Measurements from ENCODE around the gene PRKCA. TPM values are rescaled to one million over a fixed set of nuclear protein-coding genes. Genes with fewer than 3 reads are reported as not detected.

PRKCA gene
- total RNA-seq, 1 experiment from 2014 or later, result 29.6 TPM

DNA sequence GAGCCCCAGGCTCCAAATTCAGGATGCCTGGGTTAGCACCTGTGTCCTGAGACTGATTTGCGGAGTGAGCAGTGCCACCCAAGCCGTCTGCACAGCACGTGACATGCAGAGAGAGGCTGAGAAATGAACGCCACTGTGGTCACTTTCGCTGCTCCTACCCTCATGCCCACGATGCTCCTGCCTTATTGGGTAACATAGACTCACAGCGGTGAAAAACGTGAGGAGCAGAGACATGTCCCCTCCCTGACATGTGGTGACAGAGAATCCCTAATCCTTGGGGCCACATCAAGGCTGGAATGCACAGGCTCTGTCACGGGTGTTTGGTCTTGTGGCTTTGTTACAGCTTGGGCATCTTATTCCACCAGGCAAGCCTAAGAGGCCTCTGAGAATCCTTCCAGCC is 480.4 kb downstream of the PRKCA start:
- H3K36me3 Mint-ChIP-seq (ENCODE audit: insufficient read depth, unreplicated experiment), result peaks cover 7% of the 10 kb centered on the region
- intact Hi-C loops (cut with micrococcal nuclease; ENCODE audit: unreplicated experiment), result no loop called here

DNA sequence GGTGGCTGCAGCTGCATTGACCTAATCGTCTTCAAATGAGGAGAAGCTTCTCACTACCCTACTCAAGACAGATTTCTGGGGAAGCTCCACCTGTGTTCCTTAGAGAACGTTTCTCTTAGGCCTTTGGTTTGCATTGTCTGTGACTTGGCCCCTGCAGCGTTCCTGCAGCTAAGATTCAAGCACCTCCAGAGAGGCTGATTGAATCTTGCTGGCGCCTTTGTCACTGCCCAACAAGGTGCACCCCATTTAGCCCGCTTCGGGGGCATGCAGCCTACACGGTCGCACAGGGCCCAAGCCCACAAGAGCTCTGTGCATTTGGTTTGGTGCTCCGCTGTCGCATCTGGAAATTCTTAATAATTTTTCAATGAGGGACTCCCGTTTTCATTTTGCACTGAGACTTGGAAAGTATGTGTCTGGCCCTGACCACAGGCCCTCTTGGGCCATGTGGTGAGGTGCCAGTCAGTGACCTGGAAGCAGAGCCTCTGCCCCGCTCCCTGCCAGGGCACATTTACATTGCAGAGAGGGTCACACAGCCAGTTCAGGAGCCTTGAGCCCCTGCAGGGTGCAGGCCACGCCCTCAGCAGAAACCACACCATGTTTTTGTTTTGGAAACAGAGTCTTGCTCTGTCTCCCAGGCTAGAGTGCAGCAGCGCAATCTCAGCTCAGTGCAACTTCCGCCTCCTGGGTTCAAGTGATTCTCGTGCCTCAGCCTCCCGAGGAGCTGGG is 481.4 kb downstream of the PRKCA start:
- Mint-ChIP-seq H3K9me3 (ENCODE audit: unreplicated experiment) (no peaks in the 10 kb centered on the region), H3K36me3 (ENCODE audit: insufficient read depth, unreplicated experiment) (peaks cover 7% of the 10 kb centered on the region), H3K27ac (ENCODE audit: unreplicated experiment) (no peak overlapping the region), H3K27me3 (ENCODE audit: insufficient read depth, unreplicated experiment) (no peaks in the 10 kb centered on the region), H3K4me3 (ENCODE audit: unreplicated experiment) (no peak overlapping the region), H3K4me1 (ENCODE audit: low read depth, unreplicated experiment) (no peaks in the 10 kb centered on the region)
- Histone ChIP-seq H3K4me3 (ENCODE audit: low read depth, low read length) (no peak overlapping the region), H3K27me3 (replicated peaks; ENCODE audit: control insufficient read depth, insufficient read depth, low read length) (no peaks in the 10 kb centered on the region), H3K4me1 (no peaks in the 10 kb centered on the region), H3K36me3 (ENCODE audit: control insufficient read depth, insufficient read depth, low read length) (no peaks in the 10 kb centered on the region; the same call in 1 of the 2 replicates), H3K9me3 (no peaks in the 10 kb centered on the region)
- POLR2A ChIA-PET, result no interaction called here
- CTCF ChIA-PET, result no interaction called here
- no peak for DNase-seq
- intact Hi-C loops (cut with micrococcal nuclease; ENCODE audit: unreplicated experiment), result no loop called here
- TF ChIP-seq, protein P1, sequence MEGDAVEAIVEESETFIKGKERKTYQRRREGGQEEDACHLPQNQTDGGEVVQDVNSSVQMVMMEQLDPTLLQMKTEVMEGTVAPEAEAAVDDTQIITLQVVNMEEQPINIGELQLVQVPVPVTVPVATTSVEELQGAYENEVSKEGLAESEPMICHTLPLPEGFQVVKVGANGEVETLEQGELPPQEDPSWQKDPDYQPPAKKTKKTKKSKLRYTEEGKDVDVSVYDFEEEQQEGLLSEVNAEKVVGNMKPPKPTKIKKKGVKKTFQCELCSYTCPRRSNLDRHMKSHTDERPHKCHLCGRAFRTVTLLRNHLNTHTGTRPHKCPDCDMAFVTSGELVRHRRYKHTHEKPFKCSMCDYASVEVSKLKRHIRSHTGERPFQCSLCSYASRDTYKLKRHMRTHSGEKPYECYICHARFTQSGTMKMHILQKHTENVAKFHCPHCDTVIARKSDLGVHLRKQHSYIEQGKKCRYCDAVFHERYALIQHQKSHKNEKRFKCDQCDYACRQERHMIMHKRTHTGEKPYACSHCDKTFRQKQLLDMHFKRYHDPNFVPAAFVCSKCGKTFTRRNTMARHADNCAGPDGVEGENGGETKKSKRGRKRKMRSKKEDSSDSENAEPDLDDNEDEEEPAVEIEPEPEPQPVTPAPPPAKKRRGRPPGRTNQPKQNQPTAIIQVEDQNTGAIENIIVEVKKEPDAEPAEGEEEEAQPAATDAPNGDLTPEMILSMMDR (IDR thresholded peaks at IDR 0.05; ENCODE audit: insufficient read depth in 1 of 2, low read depth in 1 of 2, low read length in 1 of 2, severe bottlenecking in 1 of 2, unreplicated experiment in 1 of 2), result no peak
- no TSS peak for BruUV-seq (replicated peaks)

More for the DNA sequence above, 480.4 kb downstream of the PRKCA start:
- H3K9me3 Mint-ChIP-seq (ENCODE audit: unreplicated experiment), result no peaks in the 10 kb centered on the region
- H3K9me3 ChIP-seq, result no peaks in the 10 kb centered on the region
- no peaks in the 10 kb centered on the region for H3K4me1 ChIP-seq
- ChIA-PET POLR2A (no interaction called here), CTCF (no interaction called here)
- no peaks in the 10 kb centered on the region; the same call in 1 of the 2 replicates for H3K36me3 ChIP-seq (ENCODE audit: control insufficient read depth, insufficient read depth, low read length)
- TF ChIP-seq, protein P1 (IDR thresholded peaks at IDR 0.05; ENCODE audit: insufficient read depth in 1 of 2, low read depth in 1 of 2, low read length in 1 of 2, severe bottlenecking in 1 of 2, unreplicated experiment in 1 of 2), result no peak
- BruUV-seq (replicated peaks), result no TSS peak
- H3K4me1 Mint-ChIP-seq (ENCODE audit: low read depth, unreplicated experiment), result no peaks in the 10 kb centered on the region
- H3K4me3 Mint-ChIP-seq (ENCODE audit: unreplicated experiment), result no peak overlapping the region
- H3K27me3 ChIP-seq (replicated peaks; ENCODE audit: control insufficient read depth, insufficient read depth, low read length), result no peaks in the 10 kb centered on the region
- DNase-seq, result no peak
- H3K27me3 Mint-ChIP-seq (ENCODE audit: insufficient read depth, unreplicated experiment), result no peaks in the 10 kb centered on the region
- H3K4me3 ChIP-seq (ENCODE audit: low read depth, low read length), result no peak overlapping the region
- H3K27ac Mint-ChIP-seq (ENCODE audit: unreplicated experiment), result no peak overlapping the region

DNA sequence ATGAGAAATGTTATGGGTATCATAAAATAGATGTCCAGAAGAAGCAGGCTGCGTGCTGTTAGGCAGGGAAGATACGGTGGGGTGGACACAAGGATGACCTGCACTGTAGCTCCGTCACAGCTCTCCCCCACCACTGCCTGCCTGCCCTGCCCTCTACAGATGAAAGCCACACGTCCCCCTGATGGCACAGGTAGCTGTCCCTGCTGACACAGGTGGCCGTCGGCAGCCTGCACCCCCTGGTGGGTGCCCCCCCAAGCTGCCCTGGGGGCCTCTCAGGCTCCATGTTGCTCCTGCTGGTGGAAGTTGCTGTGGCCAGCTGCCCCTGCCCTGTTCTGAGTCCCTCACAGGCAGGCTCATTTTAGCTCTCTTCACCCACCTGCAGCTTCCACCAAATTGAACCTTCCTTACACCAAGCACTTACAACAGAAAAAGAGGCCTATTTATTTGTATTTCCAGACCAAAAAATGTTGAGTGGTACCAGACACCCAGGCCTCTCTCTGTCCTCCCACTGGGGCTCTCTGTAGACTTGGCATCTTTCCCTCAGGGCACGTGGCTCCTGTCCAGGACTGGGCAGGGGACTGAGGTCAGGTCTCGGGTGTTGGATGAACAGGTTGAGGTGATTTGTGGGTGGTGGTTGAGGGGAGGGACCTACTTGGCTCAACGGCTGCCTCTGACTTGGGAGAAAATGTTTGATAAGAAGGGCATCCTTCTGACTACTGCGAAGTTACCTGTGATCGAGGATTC is 482.4 kb downstream of the PRKCA start:
- no peaks in the 10 kb centered on the region; the same call in 1 of the 2 replicates for H3K36me3 ChIP-seq (ENCODE audit: control insufficient read depth, insufficient read depth, low read length)
- no peak overlapping the region for H3K27ac Mint-ChIP-seq (ENCODE audit: unreplicated experiment)
- no peaks in the 10 kb centered on the region for H3K9me3 Mint-ChIP-seq (ENCODE audit: unreplicated experiment)
- no peaks in the 10 kb centered on the region for H3K4me1 ChIP-seq
- H3K27me3 ChIP-seq (replicated peaks; ENCODE audit: control insufficient read depth, insufficient read depth, low read length), result no peaks in the 10 kb centered on the region
- H3K4me3 ChIP-seq (ENCODE audit: low read depth, low read length), result no peak overlapping the region
- CTCF ChIA-PET, result no interaction called here
- no peaks in the 10 kb centered on the region for H3K27me3 Mint-ChIP-seq (ENCODE audit: insufficient read depth, unreplicated experiment)
- intact Hi-C loops (cut with micrococcal nuclease; ENCODE audit: unreplicated experiment), result no loop called here
- H3K4me3 Mint-ChIP-seq (ENCODE audit: unreplicated experiment), result no peak overlapping the region
- H3K9me3 ChIP-seq, result no peaks in the 10 kb centered on the region
- TF ChIP-seq, protein P1 (IDR thresholded peaks at IDR 0.05; ENCODE audit: insufficient read depth in 1 of 2, low read depth in 1 of 2, low read length in 1 of 2, severe bottlenecking in 1 of 2, unreplicated experiment in 1 of 2), result no peak
- DNase-seq, result no peak
- POLR2A ChIA-PET, result no interaction called here
- no TSS peak for BruUV-seq (replicated peaks)
- H3K4me1 Mint-ChIP-seq (ENCODE audit: low read depth, unreplicated experiment), result no peaks in the 10 kb centered on the region
- H3K36me3 Mint-ChIP-seq (ENCODE audit: insufficient read depth, unreplicated experiment), result peaks cover 7% of the 10 kb centered on the region

Measured in Caco-2 (cell line).